Glutamatergic neuron (in vitro differentiated cells): Measurements from ENCODE around the gene PCNX2. TPM values are rescaled to one million over a fixed set of nuclear protein-coding genes. Genes with fewer than 3 reads are reported as not detected.

ENCODE experiments used
- DNase-seq: peaks from one replicate; pipeline ENCODE4 v3.0.0; 2022
- H3K27ac Mint-ChIP-seq: one replicate; pipeline ENCODE4 v1.8.0; 2020; ENCODE audit warnings: mild to moderate bottlenecking, mixed read lengths, inconsistent platforms; ENCODE audit not compliant: unreplicated experiment
- H3K27me3 Mint-ChIP-seq: one replicate; pipeline ENCODE4 v1.8.0; 2020; ENCODE audit warnings: mild to moderate bottlenecking, moderate library complexity, mixed read lengths, inconsistent platforms; ENCODE audit not compliant: unreplicated experiment
- H3K36me3 Mint-ChIP-seq: one replicate; pipeline ENCODE4 v1.8.0; 2020; ENCODE audit warnings: mild to moderate bottlenecking, mixed read lengths, inconsistent platforms; ENCODE audit not compliant: unreplicated experiment
- H3K4me1 Mint-ChIP-seq: one replicate; pipeline ENCODE4 v1.8.0; 2020; ENCODE audit warnings: mild to moderate bottlenecking, low read depth, mixed read lengths, inconsistent platforms; ENCODE audit not compliant: unreplicated experiment
- H3K4me3 Mint-ChIP-seq: one replicate; pipeline ENCODE4 v1.8.0; 2020; ENCODE audit warnings: mild to moderate bottlenecking, mixed read lengths, inconsistent platforms; ENCODE audit not compliant: unreplicated experiment
- H3K9me3 Mint-ChIP-seq: one replicate; pipeline ENCODE4 v1.8.0; 2020; ENCODE audit warnings: mild to moderate bottlenecking, moderate library complexity, mixed read lengths, inconsistent platforms; ENCODE audit not compliant: unreplicated experiment
- total RNA-seq: library from RNA; stranded (reverse); fragmentation: NEBNext Ultra II Directional; extraction: Animal tissue kit (Norgen Biotek cat#: 25700); gene quantifications from one replicate; pipeline ENCODE4 v1.2.1, GENCODE V29; 2021; ENCODE audit not compliant: unreplicated experiment
- TF ChIP-seq, protein P1 (sequence below): fragments of 200-600 bp; sonication (generic); IDR thresholded peaks from one replicate; pipeline ENCODE4 v1.5.0; 2021; ENCODE audit not compliant: partially characterized antibody, unreplicated experiment

PCNX2 gene
- total RNA-seq, 1 donor from 2014 or later, result 44.5 TPM

DNA sequence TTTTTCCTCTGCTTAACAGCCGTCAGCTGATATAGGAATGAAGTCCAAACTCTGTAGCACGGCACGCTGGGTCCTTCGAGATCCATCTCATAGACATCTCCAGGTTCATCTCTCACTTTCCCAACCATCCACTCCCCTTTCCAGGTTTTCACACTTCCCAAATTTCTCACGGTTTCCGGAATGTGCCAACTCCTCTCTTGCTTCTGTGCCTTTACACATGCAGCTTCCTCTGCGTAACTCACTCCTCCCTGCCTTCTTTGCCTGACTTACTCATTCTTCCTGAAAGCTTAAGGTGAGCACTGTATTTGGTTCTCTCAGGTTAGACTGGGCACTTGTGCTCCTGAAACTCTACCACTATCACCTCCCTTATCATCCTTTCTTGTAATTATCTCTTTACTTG, 168.4 kb downstream of the PCNX2 start:
- H3K36me3 Mint-ChIP-seq, result peaks cover 4% of the 10 kb centered on the region
- no peak overlapping the region for H3K27ac Mint-ChIP-seq
- H3K4me1 Mint-ChIP-seq, result peaks cover 3% of the 10 kb centered on the region
- H3K9me3 Mint-ChIP-seq, result peaks cover 7% of the 10 kb centered on the region
- no peak for DNase-seq
- TF ChIP-seq, protein P1, sequence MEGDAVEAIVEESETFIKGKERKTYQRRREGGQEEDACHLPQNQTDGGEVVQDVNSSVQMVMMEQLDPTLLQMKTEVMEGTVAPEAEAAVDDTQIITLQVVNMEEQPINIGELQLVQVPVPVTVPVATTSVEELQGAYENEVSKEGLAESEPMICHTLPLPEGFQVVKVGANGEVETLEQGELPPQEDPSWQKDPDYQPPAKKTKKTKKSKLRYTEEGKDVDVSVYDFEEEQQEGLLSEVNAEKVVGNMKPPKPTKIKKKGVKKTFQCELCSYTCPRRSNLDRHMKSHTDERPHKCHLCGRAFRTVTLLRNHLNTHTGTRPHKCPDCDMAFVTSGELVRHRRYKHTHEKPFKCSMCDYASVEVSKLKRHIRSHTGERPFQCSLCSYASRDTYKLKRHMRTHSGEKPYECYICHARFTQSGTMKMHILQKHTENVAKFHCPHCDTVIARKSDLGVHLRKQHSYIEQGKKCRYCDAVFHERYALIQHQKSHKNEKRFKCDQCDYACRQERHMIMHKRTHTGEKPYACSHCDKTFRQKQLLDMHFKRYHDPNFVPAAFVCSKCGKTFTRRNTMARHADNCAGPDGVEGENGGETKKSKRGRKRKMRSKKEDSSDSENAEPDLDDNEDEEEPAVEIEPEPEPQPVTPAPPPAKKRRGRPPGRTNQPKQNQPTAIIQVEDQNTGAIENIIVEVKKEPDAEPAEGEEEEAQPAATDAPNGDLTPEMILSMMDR, result no peak
- H3K4me3 Mint-ChIP-seq, result no peak overlapping the region
- H3K27me3 Mint-ChIP-seq, result peaks cover 2% of the 10 kb centered on the region

DNA sequence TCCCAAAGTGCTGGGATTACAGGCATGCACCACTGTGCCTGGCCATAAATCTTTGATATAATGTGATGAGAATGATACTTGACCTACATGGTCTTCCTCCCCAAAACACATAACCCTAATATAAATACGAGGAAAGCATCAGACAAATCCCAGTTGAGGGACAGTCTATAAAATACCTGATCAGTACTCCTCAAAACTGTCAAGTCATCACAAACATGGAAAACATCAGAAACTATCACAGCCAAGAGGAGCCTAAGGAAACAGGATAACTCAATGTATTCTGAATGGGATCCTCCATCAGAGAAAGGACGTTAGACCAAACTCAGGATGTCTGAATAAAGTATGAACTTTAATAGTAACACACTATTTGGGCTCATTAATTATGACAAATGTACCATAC, 172.7 kb downstream of the PCNX2 start:
- TF ChIP-seq, protein P1, result no peak
- Mint-ChIP-seq H3K36me3 (no peaks in the 10 kb centered on the region), H3K4me3 (no peak overlapping the region), H3K9me3 (peaks cover 3% of the 10 kb centered on the region), H3K4me1 (peaks cover 3% of the 10 kb centered on the region), H3K27ac (no peak overlapping the region), H3K27me3 (no peaks in the 10 kb centered on the region)
- no peak for DNase-seq

DNA sequence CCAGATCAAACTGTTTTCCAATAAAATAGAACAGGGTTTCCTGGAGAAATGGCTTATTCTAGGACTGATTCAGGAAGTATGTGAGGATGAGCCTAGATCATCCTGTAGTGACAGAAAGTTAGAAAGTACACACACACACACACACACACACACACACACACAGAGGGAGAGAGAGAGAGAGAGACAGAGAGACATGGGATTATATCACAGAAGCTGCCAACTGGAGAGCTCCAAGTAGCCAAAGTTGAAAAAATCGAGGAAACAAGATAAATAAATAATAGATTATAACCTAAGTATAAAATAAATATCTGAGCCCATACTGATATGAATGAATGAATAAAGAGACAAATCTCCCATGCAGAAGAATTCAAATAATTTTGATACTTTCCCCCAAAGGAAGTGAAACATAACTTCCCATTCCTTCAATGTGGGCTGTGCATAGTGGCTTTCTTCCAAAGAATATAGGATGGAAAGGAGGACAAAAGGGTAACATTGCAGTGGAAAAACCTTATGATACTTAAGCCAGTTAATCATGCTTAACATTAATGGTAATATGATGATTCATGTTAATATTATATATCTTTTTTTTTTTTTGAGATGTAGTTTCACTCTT, 173.5 kb downstream of the PCNX2 start:
- Mint-ChIP-seq H3K36me3 (no peaks in the 10 kb centered on the region), H3K27me3 (no peaks in the 10 kb centered on the region), H3K4me3 (no peak overlapping the region), H3K27ac (no peak overlapping the region), H3K9me3 (no peaks in the 10 kb centered on the region), H3K4me1 (peaks cover 3% of the 10 kb centered on the region)
- no peak for DNase-seq
- TF ChIP-seq, protein P1, result no peak

DNA sequence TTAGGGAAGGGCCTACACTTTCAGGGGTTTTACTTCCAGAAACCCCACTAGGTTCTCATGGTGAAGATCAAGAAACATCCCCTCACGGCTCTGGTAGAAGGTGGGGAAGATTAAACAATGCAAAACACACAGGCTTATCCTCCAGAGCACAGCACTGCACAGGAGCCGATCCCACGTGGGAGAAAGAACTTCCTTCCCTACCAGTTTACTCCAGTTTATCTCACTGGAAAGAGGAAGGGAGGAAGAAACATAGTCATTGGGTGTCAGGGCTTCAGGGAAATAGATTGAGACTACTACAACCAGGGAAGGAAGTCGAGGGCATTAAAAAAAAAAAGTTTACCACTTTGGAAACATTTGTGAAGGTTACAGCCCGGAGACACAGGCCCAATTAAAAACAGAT, 180.7 kb downstream of the PCNX2 start:
- no peaks in the 10 kb centered on the region for H3K36me3 Mint-ChIP-seq
- H3K27me3 Mint-ChIP-seq, result peaks cover 4% of the 10 kb centered on the region
- TF ChIP-seq, protein P1, result no peak
- H3K4me3 Mint-ChIP-seq, result no peak overlapping the region
- H3K27ac Mint-ChIP-seq, result no peak overlapping the region
- no peak for DNase-seq
- peaks cover 16% of the 10 kb centered on the region for H3K4me1 Mint-ChIP-seq
- no peaks in the 10 kb centered on the region for H3K9me3 Mint-ChIP-seq

DNA sequence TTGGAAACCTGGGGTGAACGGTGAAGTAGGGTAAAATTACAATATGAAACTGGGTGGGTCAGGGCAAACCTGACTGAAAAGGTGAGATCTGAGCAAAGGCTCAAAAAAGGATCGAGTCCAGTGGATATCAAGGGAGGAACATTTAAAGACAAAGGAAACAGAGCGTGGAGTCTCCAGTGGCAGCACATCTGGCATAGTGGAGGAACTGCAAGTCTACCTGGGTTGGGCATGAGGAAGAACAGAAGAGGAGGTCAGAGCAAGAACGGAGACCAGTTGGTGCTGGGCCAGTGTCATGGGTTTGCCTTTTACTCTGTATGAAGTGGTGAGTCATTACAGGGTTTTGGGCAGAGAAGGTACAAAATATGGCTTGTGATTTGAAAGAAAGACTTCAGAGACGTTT, 181.4 kb downstream of the PCNX2 start:
- TF ChIP-seq, protein P1, result no peak
- H3K27me3 Mint-ChIP-seq, result peaks cover 4% of the 10 kb centered on the region
- no peaks in the 10 kb centered on the region for H3K9me3 Mint-ChIP-seq
- no peak overlapping the region for H3K4me3 Mint-ChIP-seq
- no peaks in the 10 kb centered on the region for H3K36me3 Mint-ChIP-seq
- H3K27ac Mint-ChIP-seq, result no peak overlapping the region
- peaks cover 16% of the 10 kb centered on the region for H3K4me1 Mint-ChIP-seq
- DNase-seq, result no peak
